Lower leg skin (tissue), 3 donors: Measurements from ENCODE around the gene SRSF10.

Source experiments
- CTCF ChIP-seq, 3 donors: fragments of 450-650 bp; IDR thresholded peaks; one replicate each; pipeline ENCODE4 v1.5.1; 2016; ENCODE audit warnings: antibody characterized with exemption in 3 of 3, mild to moderate bottlenecking in 3 of 3, moderate library complexity in 2 of 3
- POLR2A ChIP-seq, 2 donors: fragments of 450-650 bp; IDR thresholded peaks; one replicate each; pipeline ENCODE4 v1.6.1; 2016 to 2017; ENCODE audit warnings: antibody characterized with exemption in 2 of 2, mild to moderate bottlenecking in 1 of 2, moderate library complexity in 1 of 2

DNA sequence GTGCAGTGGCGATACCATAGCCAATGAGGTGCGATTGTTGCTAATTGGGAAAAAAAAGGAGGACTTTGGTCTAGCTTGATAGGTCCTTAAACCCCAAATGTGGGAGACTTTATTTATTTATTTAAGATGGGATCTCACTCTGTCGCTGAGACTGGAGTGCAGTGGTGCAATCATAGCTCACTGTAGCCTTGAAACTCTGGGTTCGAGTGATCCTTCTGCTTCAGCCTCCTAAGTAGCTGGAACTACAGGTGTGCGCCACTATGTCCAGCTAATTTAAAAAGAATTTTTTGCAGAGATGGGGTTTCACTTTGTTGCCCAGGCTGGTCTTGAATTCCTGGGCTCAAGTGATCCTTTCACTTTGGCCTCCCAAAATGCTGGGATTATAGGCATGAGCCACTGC, 24.0 kb upstream of the SRSF10 start:
- TF ChIP-seq POLR2A (IDR thresholded peaks at IDR 0.05) (no peak), CTCF (IDR thresholded peaks at IDR 0.05) (no peak)
